ENCODE data around the gene SSUH2.
"Not testable (repeated sequence)": the region's sequence is repeated elsewhere in the genome, so short reads cannot be mapped to it uniquely, and the experiment has no call there.

SSUH2 gene

GRCh38 chr3:8659242-8659641, 14.6 kb upstream of the SSUH2 start:
- no peak for DNase-seq (ENCODE audit: low read depth in 2 of 2, low spot score in 1 of 2)

GRCh38 chr3:8658306-8659212, 14.0 kb upstream of the SSUH2 start:
- no peak for DNase-seq (ENCODE audit: low read depth in 2 of 2, low spot score in 1 of 2)

- DNase-seq (ENCODE audit: low read depth in 2 of 2, low spot score in 1 of 2) = no peak
These were observed 13.3 kb upstream of the SSUH2 start for GRCh38 chr3:8657804-8658305.

- no peak for DNase-seq (ENCODE audit: low read depth in 2 of 2, low spot score in 1 of 2)
These were observed 11.6 kb upstream of the SSUH2 start for GRCh38 chr3:8656240-8656639.

GRCh38 chr3:8655387-8655835, 10.8 kb upstream of the SSUH2 start:
- DNase-seq (ENCODE audit: low read depth in 2 of 2, low spot score in 1 of 2) = no peak

- DNase-seq (ENCODE audit: low read depth in 2 of 2, low spot score in 1 of 2) = not testable (repeated sequence)
These were observed 10.2 kb upstream of the SSUH2 start for GRCh38 chr3:8654572-8655329.

- no peak for DNase-seq (ENCODE audit: low read depth in 2 of 2, low spot score in 1 of 2)
These were observed 9.3 kb upstream of the SSUH2 start for GRCh38 chr3:8653800-8654408.

- DNase-seq (ENCODE audit: low read depth in 2 of 2, low spot score in 1 of 2) = no peak
These were observed 7.9 kb upstream of the SSUH2 start for GRCh38 chr3:8652324-8652987.

- DNase-seq (ENCODE audit: low read depth in 2 of 2, low spot score in 1 of 2) = no peak
These were observed 7.1 kb upstream of the SSUH2 start for GRCh38 chr3:8651418-8652323.

GRCh38 chr3:8650583-8651416, 6.2 kb upstream of the SSUH2 start:
- DNase-seq (ENCODE audit: low read depth in 2 of 2, low spot score in 1 of 2) = no peak

GRCh38 chr3:8649757-8650156, 5.2 kb upstream of the SSUH2 start:
- DNase-seq (ENCODE audit: low read depth in 2 of 2, low spot score in 1 of 2) = no peak

GRCh38 chr3:8648909-8649741, 4.5 kb upstream of the SSUH2 start:
- no peak for DNase-seq (ENCODE audit: low read depth in 2 of 2, low spot score in 1 of 2)

GRCh38 chr3:8647137-8647985, 2.8 kb upstream of the SSUH2 start:
- no peak for DNase-seq (ENCODE audit: low read depth in 2 of 2, low spot score in 1 of 2)

- DNase-seq (ENCODE audit: low read depth in 2 of 2, low spot score in 1 of 2) = no peak
These were observed 1.8 kb upstream of the SSUH2 start for GRCh38 chr3:8646313-8646938.

GRCh38 chr3:8645712-8646111, 1.1 kb upstream of the SSUH2 start:
- DNase-seq (ENCODE audit: low read depth in 2 of 2, low spot score in 1 of 2) = no peak

GRCh38 chr3:8643693-8644365, 769 bp downstream of the SSUH2 start:
- DNase-seq (ENCODE audit: low read depth in 2 of 2, low spot score in 1 of 2) = no peak
